HepG2 (cell line): ENCODE measurements around the gene HAS3. TPM values are rescaled to one million over a fixed set of nuclear protein-coding genes. Genes with fewer than 3 reads are reported as not detected.

Source experiments
- CC2D1A ChIP-seq: sonication (generic); formaldehyde crosslinking; IDR thresholded peaks from 2 replicates; pipeline ENCODE4 v1.8.1; 2023; ENCODE audit warnings: mild to moderate bottlenecking, missing genetic modification reagents
- E2F2 ChIP-seq: sonication (generic); formaldehyde crosslinking; IDR thresholded peaks from 2 replicates; pipeline ENCODE4 v1.4.0; 2020; ENCODE audit warnings: missing genetic modification reagents, borderline replicate concordance
- FUBP1 ChIP-seq: sonication (generic); formaldehyde crosslinking; IDR thresholded peaks from 2 replicates; pipeline ENCODE4 v1.5.1; 2020; ENCODE audit warnings: missing genetic modification reagents, mild to moderate bottlenecking, borderline replicate concordance
- HNF4G ChIP-seq, 2 experiments: sonication (generic) in 1 of 2; formaldehyde crosslinking in 1 of 2; IDR thresholded peaks; 2 replicates each; pipeline versions ENCODE4 v1.4.0 to v1.6.1; 2011 to 2020; ENCODE audit warnings: borderline replicate concordance in 2 of 2, low read depth in 2 of 2, mild to moderate bottlenecking in 2 of 2, low read length in 1 of 2, missing genetic modification reagents in 1 of 2, moderate library complexity in 1 of 2
- HNRNPK ChIP-seq: fragments of 200-400 bp; formaldehyde crosslinking; IDR thresholded peaks from 2 replicates; pipeline ENCODE4 v1.6.1; 2018; ENCODE audit warnings: low read length, low read depth, moderate library complexity, mild to moderate bottlenecking; ENCODE audit not compliant: poor library complexity, severe bottlenecking
- LRRFIP1 ChIP-seq: sonication (generic); formaldehyde crosslinking; conservative IDR thresholded peaks from 2 replicates; pipeline ENCODE4 v1.4.0; 2020; ENCODE audit warnings: missing genetic modification reagents
- NKX3-1 ChIP-seq: sonication (generic); formaldehyde crosslinking; IDR thresholded peaks from 2 replicates; pipeline ENCODE4 v1.5.0; 2020; ENCODE audit warnings: missing genetic modification reagents
- RBM39 ChIP-seq: fragments of 200-400 bp; formaldehyde crosslinking; IDR thresholded peaks from one replicate; pipeline ENCODE4 v1.6.1; 2018; ENCODE audit warnings: antibody characterized with exemption, mild to moderate bottlenecking, low read depth, low read length; ENCODE audit not compliant: poor library complexity, severe bottlenecking
- SP5 ChIP-seq: IDR thresholded peaks from 2 replicates; pipeline ENCODE4 v1.6.1; 2016; ENCODE audit warnings: low read depth, borderline replicate concordance
- TP53 ChIP-seq: sonication (generic); formaldehyde crosslinking; conservative IDR thresholded peaks from 2 replicates; pipeline ENCODE4 v1.4.0; 2020; ENCODE audit warnings: missing genetic modification reagents
- ZNF337 ChIP-seq: sonication (generic); formaldehyde crosslinking; IDR thresholded peaks from 2 replicates; pipeline ENCODE4 v1.5.1; 2020; ENCODE audit warnings: missing genetic modification reagents, low read depth, mild to moderate bottlenecking, borderline replicate concordance
- ZNF563 ChIP-seq: sonication (generic); formaldehyde crosslinking; IDR thresholded peaks from 2 replicates; pipeline ENCODE4 v1.8.0; 2022; ENCODE audit warnings: mild to moderate bottlenecking, moderate library complexity, missing genetic modification reagents
- polyA plus RNA-seq, 8 experiments: library from polyadenylated mRNA; depleted of rRNA in 3 of 8; stranded (reverse) in 7 of 8; unstranded in 1 of 8; fragments of >200 nt; fragmentation: Illumina TruSeq in 4 of 8; extraction: Trizol in 4 of 8; gene quantifications; 2 replicates each; pipeline versions ENCODE4 v1.2.1 to v1.2.3, GENCODE V29; 2011 to 2016; ENCODE audit warnings: low read depth in 4 of 8, missing spikeins in 1 of 8, mixed read lengths in 1 of 8; ENCODE audit not compliant: insufficient read depth in 1 of 8
- total RNA-seq, 5 experiments: library from RNA; depleted of rRNA; stranded (reverse); fragments of >200 nt; fragmentation: Illumina TruSeq; extraction: Trizol; gene quantifications; 2 replicates each; pipeline ENCODE4 v1.2.3, GENCODE V29; 2016; ENCODE audit warnings: low read depth in 1 of 5
- TF ChIP-seq, protein P1 (sequence below): sonication (generic); formaldehyde crosslinking; IDR thresholded peaks from 2 replicates; pipeline ENCODE4 v1.4.0; 2020; ENCODE audit warnings: mild to moderate bottlenecking, missing genetic modification reagents
- TF ChIP-seq, protein P2 (sequence below): sonication (generic); formaldehyde crosslinking; IDR thresholded peaks from 2 replicates; pipeline ENCODE4 v1.5.0; 2020; ENCODE audit warnings: mild to moderate bottlenecking, missing genetic modification reagents
- TF ChIP-seq, protein P3 (sequence below): sonication (generic); formaldehyde crosslinking; IDR thresholded peaks from 2 replicates; pipeline ENCODE4 v1.5.0; 2020; ENCODE audit warnings: mild to moderate bottlenecking, missing genetic modification reagents

HAS3 gene
- total and polyA plus RNA-seq, 2 of the 13 experiments (the other 11 are each of a cell fraction or from before 2014, with no cell fraction given): 0.04 to 0.30 TPM

- TF ChIP-seq, protein P1, sequence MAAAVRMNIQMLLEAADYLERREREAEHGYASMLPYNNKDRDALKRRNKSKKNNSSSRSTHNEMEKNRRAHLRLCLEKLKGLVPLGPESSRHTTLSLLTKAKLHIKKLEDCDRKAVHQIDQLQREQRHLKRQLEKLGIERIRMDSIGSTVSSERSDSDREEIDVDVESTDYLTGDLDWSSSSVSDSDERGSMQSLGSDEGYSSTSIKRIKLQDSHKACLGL (CRISPR knock-in tag): peak; percentile 14; the same call in 1 of the 2 replicates
- no peak for TF ChIP-seq E2F2
- TF ChIP-seq CC2D1A (CRISPR knock-in tag): no peak
- TF ChIP-seq, protein P2, sequence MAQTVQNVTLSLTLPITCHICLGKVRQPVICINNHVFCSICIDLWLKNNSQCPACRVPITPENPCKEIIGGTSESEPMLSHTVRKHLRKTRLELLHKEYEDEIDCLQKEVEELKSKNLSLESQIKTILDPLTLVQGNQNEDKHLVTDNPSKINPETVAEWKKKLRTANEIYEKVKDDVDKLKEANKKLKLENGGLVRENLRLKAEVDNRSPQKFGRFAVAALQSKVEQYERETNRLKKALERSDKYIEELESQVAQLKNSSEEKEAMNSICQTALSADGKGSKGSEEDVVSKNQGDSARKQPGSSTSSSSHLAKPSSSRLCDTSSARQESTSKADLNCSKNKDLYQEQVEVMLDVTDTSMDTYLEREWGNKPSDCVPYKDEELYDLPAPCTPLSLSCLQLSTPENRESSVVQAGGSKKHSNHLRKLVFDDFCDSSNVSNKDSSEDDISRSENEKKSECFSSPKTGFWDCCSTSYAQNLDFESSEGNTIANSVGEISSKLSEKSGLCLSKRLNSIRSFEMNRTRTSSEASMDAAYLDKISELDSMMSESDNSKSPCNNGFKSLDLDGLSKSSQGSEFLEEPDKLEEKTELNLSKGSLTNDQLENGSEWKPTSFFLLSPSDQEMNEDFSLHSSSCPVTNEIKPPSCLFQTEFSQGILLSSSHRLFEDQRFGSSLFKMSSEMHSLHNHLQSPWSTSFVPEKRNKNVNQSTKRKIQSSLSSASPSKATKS (CRISPR knock-in tag): no peak
- no peak for TF ChIP-seq NKX3-1 (CRISPR knock-in tag)
- TF ChIP-seq HNRNPK: peak; percentile 39
- no peak for TF ChIP-seq ZNF337 (CRISPR knock-in tag)
- no peak for TF ChIP-seq RBM39
- peak; percentile 54; the same call in 1 of the 2 replicates for TF ChIP-seq ZNF563 (CRISPR knock-in tag)
- no peak for TF ChIP-seq HNF4G (IDR thresholded peaks at IDR 0.05; ENCODE audit: borderline replicate concordance, low read depth, low read length)
- 0 out of 2 replicates have a peak, but pooled peaks have one; percentile 21 for TF ChIP-seq HNF4G (CRISPR knock-in tag; IDR thresholded peaks at IDR 0.05; ENCODE audit: borderline replicate concordance, low read depth)
- no peak for TF ChIP-seq FUBP1 (CRISPR knock-in tag)
- TF ChIP-seq TP53 (CRISPR knock-in tag): no peak
- TF ChIP-seq, protein P3, sequence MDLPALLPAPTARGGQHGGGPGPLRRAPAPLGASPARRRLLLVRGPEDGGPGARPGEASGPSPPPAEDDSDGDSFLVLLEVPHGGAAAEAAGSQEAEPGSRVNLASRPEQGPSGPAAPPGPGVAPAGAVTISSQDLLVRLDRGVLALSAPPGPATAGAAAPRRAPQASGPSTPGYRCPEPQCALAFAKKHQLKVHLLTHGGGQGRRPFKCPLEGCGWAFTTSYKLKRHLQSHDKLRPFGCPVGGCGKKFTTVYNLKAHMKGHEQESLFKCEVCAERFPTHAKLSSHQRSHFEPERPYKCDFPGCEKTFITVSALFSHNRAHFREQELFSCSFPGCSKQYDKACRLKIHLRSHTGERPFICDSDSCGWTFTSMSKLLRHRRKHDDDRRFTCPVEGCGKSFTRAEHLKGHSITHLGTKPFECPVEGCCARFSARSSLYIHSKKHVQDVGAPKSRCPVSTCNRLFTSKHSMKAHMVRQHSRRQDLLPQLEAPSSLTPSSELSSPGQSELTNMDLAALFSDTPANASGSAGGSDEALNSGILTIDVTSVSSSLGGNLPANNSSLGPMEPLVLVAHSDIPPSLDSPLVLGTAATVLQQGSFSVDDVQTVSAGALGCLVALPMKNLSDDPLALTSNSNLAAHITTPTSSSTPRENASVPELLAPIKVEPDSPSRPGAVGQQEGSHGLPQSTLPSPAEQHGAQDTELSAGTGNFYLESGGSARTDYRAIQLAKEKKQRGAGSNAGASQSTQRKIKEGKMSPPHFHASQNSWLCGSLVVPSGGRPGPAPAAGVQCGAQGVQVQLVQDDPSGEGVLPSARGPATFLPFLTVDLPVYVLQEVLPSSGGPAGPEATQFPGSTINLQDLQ: no peak
- TF ChIP-seq LRRFIP1 (CRISPR knock-in tag): no peak
- no peak for TF ChIP-seq SP5 (CRISPR knock-in tag)
Observed at GRCh38 chr16:69105501-69106361, at the start of gene HAS3 (continued).
